Activated CD4-positive, CD25-positive, alpha-beta regulatory T cell treated with anti-CD3 and anti-CD28 coated beads, Interleukin-2, amount 50 U/mL, for 72 hours (primary cell): ENCODE results near the gene OR10H5.
"Not testable (repeated sequence)": the region's sequence is repeated elsewhere in the genome, so short reads cannot be mapped to it uniquely, and the experiment has no call there.

Source experiments
- DNase-seq: peaks from one replicate; pipeline ENCODE4 v3.0.0; 2021

The OR10H5 gene

GRCh38 chr19:15812060-15812722 lies 24.7 kb downstream of the OR10H5 start:
- no peak for DNase-seq

DNA sequence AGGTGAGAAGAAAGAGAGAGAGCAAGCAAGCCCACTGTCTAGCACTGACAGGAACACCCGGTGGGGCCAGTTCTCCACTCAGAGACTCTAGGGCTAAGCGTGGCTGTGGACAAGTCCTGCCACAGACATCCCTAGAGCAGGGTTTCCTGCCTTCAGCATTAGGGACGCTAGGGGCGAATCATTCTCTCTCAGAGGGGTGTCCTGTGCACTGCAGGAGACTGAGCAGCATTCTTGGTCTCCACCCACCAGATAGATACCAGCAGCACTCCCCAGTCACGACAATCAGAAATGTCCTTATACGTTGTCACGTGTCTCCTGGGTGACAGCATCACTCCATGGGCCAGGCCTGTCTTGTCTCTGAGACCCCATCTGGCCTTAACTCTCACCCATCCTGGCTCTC lies 26.5 kb downstream of the OR10H5 start:
- DNase-seq, result no peak

DNA sequence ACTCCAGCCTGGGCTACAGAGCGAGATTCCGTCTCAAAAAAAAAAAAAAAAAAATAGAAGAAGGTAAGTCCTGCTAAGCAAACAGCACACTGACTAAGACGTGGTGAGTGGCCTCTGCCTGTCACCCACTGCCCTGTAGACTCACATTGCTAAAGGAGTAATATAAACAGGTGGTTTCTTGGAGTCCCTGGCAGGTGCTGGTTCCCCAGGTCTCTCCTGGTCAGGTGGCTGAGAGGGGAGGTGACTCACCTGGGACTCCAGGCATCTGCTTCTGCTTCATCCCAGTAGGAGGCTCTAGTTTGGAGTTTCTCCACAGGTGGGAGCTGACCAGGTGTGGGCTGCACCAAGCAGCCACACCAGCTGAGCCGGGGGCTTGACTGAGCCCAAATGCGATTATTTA lies 27.8 kb downstream of the OR10H5 start, which contains the start of gene OR10H1:
Gene OR10H1, minus strand, starts transcription at position 359 of the 400 bp plus-strand sequence. CDS start 7,627 bp downstream, outside the sequence.
- DNase-seq, result no peak

GRCh38 chr19:15820646-15821045 lies 33.2 kb downstream of the OR10H5 start:
- no peak for DNase-seq

DNA sequence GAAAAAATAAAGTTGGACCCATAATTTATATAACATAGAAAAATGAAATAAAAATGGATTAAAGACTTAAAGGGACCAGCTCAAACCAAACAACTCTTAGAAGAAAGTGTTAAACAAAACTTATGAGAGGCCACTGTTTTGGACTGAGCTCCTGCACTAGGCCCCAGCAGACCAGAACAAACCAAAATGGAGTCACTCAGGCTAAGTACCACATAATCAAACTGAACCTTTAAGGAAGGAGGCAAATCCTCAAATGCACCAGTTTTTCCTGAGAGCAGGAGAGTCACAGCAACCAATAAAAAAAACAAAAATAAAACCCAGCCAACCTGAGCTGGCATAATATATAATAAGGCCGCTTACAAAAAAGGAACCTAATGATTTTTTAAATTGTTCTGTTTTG lies 38.3 kb downstream of the OR10H5 start:
- DNase-seq, result no peak

DNA sequence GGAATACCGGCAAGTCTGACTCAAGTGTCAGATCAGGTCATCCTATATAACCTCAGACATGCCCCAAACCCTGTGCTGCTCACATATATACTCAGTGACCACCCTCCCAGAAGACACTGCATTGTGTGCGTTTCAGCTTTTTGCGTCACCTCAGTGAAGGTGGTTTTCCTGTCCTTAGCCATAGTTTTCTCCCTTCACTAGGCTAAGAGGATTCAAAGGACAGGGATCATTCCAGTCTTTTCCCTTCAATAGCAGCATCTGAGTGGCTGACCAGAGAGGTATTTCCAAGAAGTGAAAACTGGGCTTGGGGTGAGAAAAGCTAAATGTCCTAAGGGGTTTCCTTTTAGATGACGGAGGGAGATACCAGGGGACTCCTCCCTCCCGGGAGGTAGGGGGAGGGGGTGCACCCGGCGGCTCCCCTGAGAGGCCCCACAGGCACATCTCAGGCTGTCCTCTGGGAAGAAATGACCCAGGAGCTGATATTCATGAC lies 40.7 kb downstream of the OR10H5 start:
- DNase-seq, result no peak

GRCh38 chr19:15828611-15829305 lies 41.3 kb downstream of the OR10H5 start:
- not testable (repeated sequence) for DNase-seq

GRCh38 chr19:15829306-15829698 lies 41.8 kb downstream of the OR10H5 start:
- DNase-seq, result no peak

- no peak for DNase-seq
Measured at GRCh38 chr19:15829786-15830185, 42.3 kb downstream of the OR10H5 start.

GRCh38 chr19:15831626-15832025 lies 44.2 kb downstream of the OR10H5 start:
- no peak for DNase-seq

DNA sequence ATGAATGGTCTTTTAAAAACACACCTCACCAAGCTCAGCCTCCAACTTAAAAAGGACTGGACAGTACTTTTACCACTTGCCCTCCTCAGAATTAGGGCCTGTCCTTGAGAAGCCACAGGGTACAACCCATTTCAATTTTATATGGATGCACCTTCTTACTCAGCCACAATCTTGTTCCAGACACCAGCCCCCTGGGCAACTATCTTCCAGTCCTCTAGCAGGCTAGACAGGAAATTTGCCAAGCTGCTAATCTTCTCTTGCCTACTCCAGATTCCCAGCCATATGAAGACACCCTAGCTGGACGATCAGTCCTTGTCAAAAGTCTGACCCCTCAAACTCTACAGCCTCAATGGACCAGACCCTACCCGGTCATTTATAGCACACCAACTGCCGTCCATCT lies 46.8 kb downstream of the OR10H5 start:
- DNase-seq, result not testable (repeated sequence)

GRCh38 chr19:15835565-15836329 lies 48.3 kb downstream of the OR10H5 start:
- peak; percentile 39 for DNase-seq

DNA sequence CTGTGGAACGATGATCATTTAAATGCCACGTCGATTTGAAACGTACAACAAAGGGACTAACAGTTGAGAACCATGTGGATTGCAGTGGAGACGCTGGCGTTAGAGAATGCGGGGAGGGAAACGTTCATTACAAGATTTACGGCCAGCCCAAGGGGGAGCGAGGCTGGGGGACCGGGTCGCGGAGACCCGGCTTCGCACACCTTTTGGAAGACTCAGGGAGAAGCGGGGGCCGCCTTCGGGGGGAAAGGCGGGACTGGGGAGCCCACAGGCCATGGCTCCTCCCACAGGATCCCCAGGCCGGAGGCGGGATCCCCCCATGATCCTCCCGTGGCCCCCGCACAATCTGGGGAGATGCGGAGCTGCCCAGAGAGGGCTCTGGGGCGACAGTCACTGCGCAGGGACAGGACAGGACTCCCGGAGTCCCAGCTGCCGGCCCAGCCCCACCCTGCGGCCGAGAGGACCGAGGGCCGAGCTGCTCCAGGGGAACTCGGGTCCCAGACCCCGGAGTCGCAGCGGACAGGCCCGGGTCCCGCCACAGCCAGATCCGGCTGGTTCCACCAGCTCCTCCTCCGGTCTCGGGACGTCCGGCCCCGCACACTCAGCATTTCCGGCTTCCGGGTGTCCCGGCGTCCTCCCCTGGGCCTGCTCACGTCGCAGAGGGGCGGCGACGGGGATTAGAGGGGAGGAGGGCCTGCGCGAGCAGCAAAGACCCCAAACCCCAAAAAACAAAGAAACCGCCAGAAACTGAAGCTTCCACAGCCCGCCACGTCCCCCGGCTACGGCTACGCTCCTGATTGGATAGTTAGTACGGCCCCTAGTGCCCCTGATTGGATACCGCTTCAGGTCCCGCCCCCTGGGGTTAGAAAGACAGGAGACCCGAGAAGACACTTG lies 49.1 kb downstream of the OR10H5 start:
- DNase-seq, result peak; percentile 93

DNA sequence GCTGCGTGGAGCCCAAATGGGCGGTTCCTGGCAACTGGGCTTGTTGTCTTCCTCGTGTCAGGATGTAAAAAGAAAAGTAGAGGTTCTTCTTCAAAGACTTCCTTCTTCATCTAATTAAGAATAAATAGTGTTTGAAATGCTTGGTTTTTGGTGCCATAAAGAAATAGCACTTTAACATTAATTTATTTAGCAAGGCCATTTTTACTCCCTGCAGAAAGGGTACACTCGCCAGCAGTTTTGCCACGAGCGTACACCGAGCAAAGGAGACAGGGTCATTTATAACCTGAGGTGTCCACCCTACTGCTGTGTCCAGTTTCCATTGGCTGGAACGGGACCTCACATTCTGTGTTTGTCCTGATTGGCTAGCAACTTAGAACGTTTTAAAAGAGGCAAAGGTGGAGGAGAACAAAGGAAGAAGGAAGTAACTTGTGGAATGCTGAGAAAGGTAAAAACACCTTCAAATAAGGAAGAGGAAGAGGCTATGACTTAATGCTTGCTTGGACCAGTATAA lies 49.8 kb downstream of the OR10H5 start:
- no peak for DNase-seq

- no peak for DNase-seq
Measured at GRCh38 chr19:15838351-15838750, 50.9 kb downstream of the OR10H5 start.

DNA sequence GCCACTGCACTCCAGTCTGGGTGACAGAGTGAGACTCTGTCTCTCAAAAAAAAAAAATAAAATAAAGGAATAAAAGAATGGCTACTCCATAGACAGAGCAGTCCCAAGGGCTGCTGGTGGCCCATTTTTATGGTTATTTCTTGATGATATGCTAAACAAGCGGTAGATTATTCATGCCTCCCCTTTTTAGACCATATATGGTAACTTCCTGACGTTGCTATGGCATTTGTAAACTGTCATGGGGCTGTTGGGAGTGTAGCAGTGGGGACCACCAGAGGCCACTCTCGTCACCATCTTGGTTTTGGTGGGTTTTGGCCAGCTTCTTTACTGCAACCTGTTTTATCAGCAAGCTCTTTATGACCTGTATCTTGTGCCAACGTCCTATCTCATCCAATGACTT lies 52.4 kb downstream of the OR10H5 start:
- DNase-seq, result not testable (repeated sequence)

DNA sequence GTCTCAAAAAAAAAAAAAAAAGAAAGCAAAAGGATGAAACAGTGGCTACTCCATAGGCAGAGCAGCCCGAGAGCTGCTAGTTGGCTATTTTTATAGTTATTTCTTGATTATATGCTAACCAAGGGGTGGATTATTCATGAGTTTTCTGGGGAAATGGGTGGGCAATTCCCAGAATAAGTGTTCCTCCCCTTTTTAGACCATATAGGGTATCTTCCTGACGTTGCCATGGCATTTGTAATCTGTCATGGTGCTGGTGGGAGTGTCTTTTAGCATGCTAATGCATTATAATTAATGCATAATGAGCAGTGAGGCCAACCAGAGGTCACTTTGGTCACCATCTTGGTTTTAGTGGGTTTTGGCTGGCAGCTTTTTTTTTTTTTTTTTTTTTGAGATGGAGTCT lies 53.4 kb downstream of the OR10H5 start:
- no peak for DNase-seq

GRCh38 chr19:15841875-15842569 lies 54.6 kb downstream of the OR10H5 start:
- no peak for DNase-seq

DNA sequence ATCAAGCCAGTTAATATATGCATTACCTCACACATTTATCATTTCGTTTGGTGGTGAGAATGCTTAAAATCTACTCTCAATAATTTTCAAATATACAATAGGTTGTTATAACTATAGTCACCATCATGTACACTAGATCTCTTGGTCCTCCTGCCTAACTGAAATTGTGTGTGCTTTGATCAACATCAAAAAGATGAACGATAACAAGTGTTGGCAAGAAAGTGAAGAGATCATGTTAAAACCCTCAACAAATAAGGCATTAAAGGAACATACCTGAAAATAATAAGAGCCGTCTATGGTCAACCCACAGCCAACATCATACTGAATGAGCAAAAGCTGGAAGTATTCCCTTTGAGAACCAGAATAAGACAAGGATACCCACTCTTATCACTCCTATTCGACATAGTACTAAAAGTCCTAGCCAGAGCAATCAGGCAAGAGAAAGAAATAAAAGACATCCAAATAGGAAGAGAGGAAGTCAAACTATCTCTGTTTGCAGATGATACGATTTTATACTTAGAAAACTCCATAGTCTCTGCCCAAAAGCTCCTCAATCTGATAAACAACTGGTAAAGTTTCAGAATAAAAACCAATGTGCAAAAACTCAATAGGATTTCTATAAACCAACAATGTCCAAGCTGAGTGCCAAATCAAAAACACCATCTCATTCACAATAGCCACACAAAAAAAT lies 55.9 kb downstream of the OR10H5 start:
- DNase-seq, result no peak

DNA sequence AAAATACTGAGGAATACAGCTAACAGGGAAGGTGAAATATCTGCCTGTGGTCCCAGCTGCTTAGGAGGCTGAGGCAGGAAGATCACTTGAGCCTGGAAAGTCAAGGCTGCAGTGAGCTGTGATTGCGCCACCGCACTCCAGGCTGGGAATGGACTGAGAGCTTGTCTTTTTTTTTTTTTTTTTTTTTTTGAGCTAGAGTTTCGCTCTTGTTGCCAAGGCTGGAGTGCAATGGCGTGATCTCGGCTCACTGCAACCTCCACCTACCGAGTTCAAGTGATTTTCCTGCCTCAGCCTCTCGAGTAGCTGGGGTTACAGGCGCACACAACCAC lies 56.4 kb downstream of the OR10H5 start:
- DNase-seq, result not testable (repeated sequence)

GRCh38 chr19:15846923-15847322 lies 59.5 kb downstream of the OR10H5 start:
- no peak for DNase-seq
